Heart right ventricle (tissue), 16 donors: ENCODE results near the gene KRT80. TPM values are rescaled to one million over a fixed set of nuclear protein-coding genes. Genes with fewer than 3 reads are reported as not detected.

Experiments
- ATAC-seq, 8 donors: fragments of 200-7000 bp; cut with Tn5 transposase; one replicate each; pipeline ENCODE4 v1.9.1; 2020; ENCODE audit warnings: mild to moderate bottlenecking in 8 of 8, moderate library complexity in 8 of 8, moderate number of reproducible peaks in 1 of 8
- DNase-seq, 2 donors: peaks; one replicate each; pipeline ENCODE4 v3.0.0-alpha.2; 2020
- H3K27ac ChIP-seq, 10 donors: fragments of 200-600 bp; sonication (generic) in 2 of 10; one replicate each; pipeline versions ENCODE4 v1.5.0 to v1.8.0; 2020 to 2022; ENCODE audit warnings: mild to moderate bottlenecking in 3 of 10
- H3K27me3 ChIP-seq, 7 donors: fragments of 200-600 bp; one replicate each; pipeline ENCODE4 v1.8.0; 2021 to 2022; ENCODE audit warnings: mild to moderate bottlenecking in 2 of 7
- H3K36me3 ChIP-seq, 9 donors: fragments of 200-600 bp; sonication (generic) in 1 of 9; one replicate each; pipeline versions ENCODE4 v1.5.0 to v1.8.0; 2020 to 2022; ENCODE audit warnings: mild to moderate bottlenecking in 2 of 9
- H3K4me1 ChIP-seq, 9 donors: fragments of 200-600 bp; sonication (generic) in 1 of 9; one replicate each; pipeline versions ENCODE4 v1.5.0 to v1.8.0; 2020 to 2022; ENCODE audit warnings: mild to moderate bottlenecking in 4 of 9
- H3K4me3 ChIP-seq, 10 donors: fragments of 200-600 bp; sonication (generic) in 2 of 10; one replicate each; pipeline versions ENCODE4 v1.5.0 to v1.8.0; 2020 to 2022; ENCODE audit warnings: mild to moderate bottlenecking in 7 of 10, moderate library complexity in 2 of 10
- H3K9me3 ChIP-seq, 11 donors: fragments of 200-600 bp in 10 of 11; sonication (generic) in 2 of 11; one replicate each; pipeline versions ENCODE4 v1.5.0 to v1.8.0; 2013 to 2022; ENCODE audit warnings: mild to moderate bottlenecking in 2 of 11, control low read depth in 1 of 11, moderate library complexity in 1 of 11
- CTCF ChIP-seq, 9 donors: fragments of 200-600 bp; sonication (generic) in 2 of 9; IDR thresholded peaks; one replicate each; pipeline versions ENCODE4 v1.5.0 to v1.8.0; 2021 to 2022; ENCODE audit warnings: antibody characterized with exemption in 9 of 9, mild to moderate bottlenecking in 5 of 9, moderate library complexity in 1 of 9
- WGBS, 2 donors: extraction: QIAGEN DNeasy Blood & Tissue Kit; methylation state at CpG; one replicate each; pipeline ENCODE4 v1.1.7; 2013; ENCODE audit warnings: inconsistent platforms in 1 of 2; 5-methylcytosine and 5-hydroxymethylcytosine counted together
- intact Hi-C, 10 donors: fragments of 100-400 bp; cut with DNase I; formaldehyde crosslinking; loops; one replicate each; pipeline versions ENCODE4 v1.11.1 to v1.14.2; 2022
- polyA plus RNA-seq, 2 donors: library from polyadenylated mRNA; stranded (reverse); fragments of 200-250 nt; gene quantifications; one replicate each; pipeline ENCODE4 v1.2.3, GENCODE V29; 2013
- total RNA-seq, 10 donors: library from RNA; stranded (reverse); fragmentation: NEBNext Ultra II Directional in 3 of 10; extraction: Animal tissue kit (Norgen Biotek cat#: 25700) in 3 of 10; gene quantifications; one replicate each; pipeline versions ENCODE4 v1.2.1 to v1.2.4, GENCODE V29; 2021 to 2023
- donor health status: Arrhythmogenic right ventricular cardiomyopathy.
- donor health status: ischemic (EF 13 %, LVEDD 7.1; RV severe dilation, severe dysfunction).
- donor health status: healthy with polysubstance abuse.
- donor health status: DM: no; HTN: yes; CAD: no.
- donor health status: DM: no; HTN: no; CAD: no.
- donor health status: ischemic (EF 25% LVEDD 6.9; RV normal size, moderate dysfunction).
- donor health status: ischemic (EF 25% LVEDD 5.7; RV mildly dilated, moderate dysfunction).
- donor health status: healthy.
- donor health status: DM: yes; HTN: yes; CAD: no.
- donor health status: Ischemic cardiomyopathy.
- donor health status: ischemic (EF 35%, LVEDD 5.7; RV mildly dilated, moderate dysfunction).
- donor health status: nonischemic (EF 11% LVEDD 7.7; RV severe dilation, severe dysfunction).
- donor health status: DM: yes; HTN: yes; CAD: no.
- donor health status: PGD.
- donor health status: ischemic (EF 29% LVEDD 5.4; RV normal size, mild dysfunction).
- donor health status: nonischemic (EF 23%, LVEDD 6.1; RV moderate dilation, normal function).

Gene KRT80
- total and polyA plus RNA-seq, 12 donors: 0.07 to 0.79 (median 0.16) TPM; not detected in 1

GRCh38 chr12:52227606-52228166 lies 35.9 kb upstream of the KRT80 start:
- H3K36me3 ChIP-seq: no peaks in the 10 kb centered on the region
- TF ChIP-seq CTCF (IDR thresholded peaks at IDR 0.05): no peak
- intact Hi-C loops: no loop called here
- H3K27ac ChIP-seq: no peak overlapping the region
- WGBS, 2 donors: 83% methylated on average over 5 of the region's 5 CpGs
- no peak overlapping the region for H3K4me3 ChIP-seq
- no peak for ATAC-seq
- DNase-seq: no peak
- peaks cover 0 to 25% (median 8%) of the 10 kb centered on the region in 9 donors for H3K4me1 ChIP-seq
- H3K27me3 ChIP-seq: peaks cover under 1 to 38% (median 12%) of the 10 kb centered on the region in 7 donors
- peaks cover 0 to 5% (median 0%) of the 10 kb centered on the region in 11 donors for H3K9me3 ChIP-seq

DNA sequence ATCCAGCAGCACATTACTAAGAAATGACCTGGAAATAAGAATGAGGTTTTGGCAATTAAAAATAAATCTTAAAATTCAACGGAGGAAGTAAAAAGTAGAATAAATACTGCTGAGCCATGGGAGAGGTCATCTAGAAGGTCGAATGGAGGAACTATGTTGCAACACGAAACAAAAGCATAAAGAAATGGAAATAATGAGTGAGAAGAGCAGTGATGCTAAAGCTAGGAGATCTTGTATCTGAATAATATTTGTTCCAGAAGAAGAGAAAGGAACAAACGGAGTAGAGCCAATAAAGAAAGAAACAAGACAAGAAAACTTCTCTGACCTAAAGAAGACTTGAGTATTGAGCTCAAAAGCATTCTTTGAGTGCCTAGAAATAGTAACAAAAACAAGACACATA lies 34.6 kb upstream of the KRT80 start:
- ATAC-seq (no peak), DNase-seq (no peak)
- no peak for TF ChIP-seq CTCF (IDR thresholded peaks at IDR 0.05)
- WGBS, 2 donors: 56 to 64% methylated on average over 4 of the region's 4 CpGs
- no peaks in the 10 kb centered on the region for H3K36me3 ChIP-seq
- no peak overlapping the region for H3K27ac ChIP-seq
- H3K9me3 ChIP-seq: peaks cover 0 to 5% (median 0%) of the 10 kb centered on the region in 11 donors
- peaks cover 0 to 40% (median 11%) of the 10 kb centered on the region in 7 donors for H3K27me3 ChIP-seq
- H3K4me1 ChIP-seq: peaks cover 0 to 13% (median 4%) of the 10 kb centered on the region in 9 donors
- H3K4me3 ChIP-seq: no peak overlapping the region
- intact Hi-C loops: no loop called here

GRCh38 chr12:52225752-52226151 lies 33.9 kb upstream of the KRT80 start:
- ATAC-seq: no peak
- H3K9me3 ChIP-seq: peaks cover 0 to 5% (median 0%) of the 10 kb centered on the region in 11 donors
- intact Hi-C loops: no loop called here
- no peaks in the 10 kb centered on the region for H3K36me3 ChIP-seq
- no peak overlapping the region for H3K27ac ChIP-seq
- 84 to 90% methylated on average over 4 of the region's 4 CpGs for WGBS, 2 donors
- no peak overlapping the region for H3K4me3 ChIP-seq
- peaks cover 0 to 7% (median 4%) of the 10 kb centered on the region in 9 donors for H3K4me1 ChIP-seq
- peaks cover 0 to 43% (median 18%) of the 10 kb centered on the region in 7 donors for H3K27me3 ChIP-seq
- no peak for TF ChIP-seq CTCF (IDR thresholded peaks at IDR 0.05)
- DNase-seq: no peak

- ATAC-seq: no peak
These were observed 32.3 kb upstream of the KRT80 start for GRCh38 chr12:52224151-52224550.

More at GRCh38 chr12:52224151-52224550, 32.3 kb upstream of the KRT80 start:
- 47 to 58% methylated on average over 3 of the region's 3 CpGs for WGBS, 2 donors
- Histone ChIP-seq H3K9me3 (peaks cover 0 to 5% (median 0%) of the 10 kb centered on the region in 11 donors), H3K36me3 (no peaks in the 10 kb centered on the region), H3K27me3 (peaks cover 0 to 42% (median 20%) of the 10 kb centered on the region in 7 donors), H3K27ac (no peak overlapping the region), H3K4me1 (no peaks in the 10 kb centered on the region), H3K4me3 (no peak overlapping the region)
- intact Hi-C loops: loop anchor here in 2 of 10 donors (5.0 kb wide), 2 partner anchors 98 to 103 kb away; partner anchors contain the start of gene KRT83 (in 1 of the 2)
- no peak for DNase-seq
- TF ChIP-seq CTCF (IDR thresholded peaks at IDR 0.05): no peak
